Stimulated activated CD8-positive, alpha-beta memory T cell treated with anti-CD3 and anti-CD28 coated beads, Interleukin-12 subunit alpha, Interleukin-12 subunit beta, amount 100 ng/mL, for 1 hour (primary cell): Measurements from ENCODE around the gene AJM1.
A peak's percentile ranks its signal among the peaks of the same experiment; 100 is the strongest.

Experiments used
- DNase-seq: peaks from one replicate; pipeline ENCODE4 v3.0.0-alpha.2; 2020; ENCODE audit warnings: low read depth

The AJM1 gene

GRCh38 chr9:136845465-136846260 is 3.4 kb downstream of the AJM1 start:
- no peak for DNase-seq

DNA sequence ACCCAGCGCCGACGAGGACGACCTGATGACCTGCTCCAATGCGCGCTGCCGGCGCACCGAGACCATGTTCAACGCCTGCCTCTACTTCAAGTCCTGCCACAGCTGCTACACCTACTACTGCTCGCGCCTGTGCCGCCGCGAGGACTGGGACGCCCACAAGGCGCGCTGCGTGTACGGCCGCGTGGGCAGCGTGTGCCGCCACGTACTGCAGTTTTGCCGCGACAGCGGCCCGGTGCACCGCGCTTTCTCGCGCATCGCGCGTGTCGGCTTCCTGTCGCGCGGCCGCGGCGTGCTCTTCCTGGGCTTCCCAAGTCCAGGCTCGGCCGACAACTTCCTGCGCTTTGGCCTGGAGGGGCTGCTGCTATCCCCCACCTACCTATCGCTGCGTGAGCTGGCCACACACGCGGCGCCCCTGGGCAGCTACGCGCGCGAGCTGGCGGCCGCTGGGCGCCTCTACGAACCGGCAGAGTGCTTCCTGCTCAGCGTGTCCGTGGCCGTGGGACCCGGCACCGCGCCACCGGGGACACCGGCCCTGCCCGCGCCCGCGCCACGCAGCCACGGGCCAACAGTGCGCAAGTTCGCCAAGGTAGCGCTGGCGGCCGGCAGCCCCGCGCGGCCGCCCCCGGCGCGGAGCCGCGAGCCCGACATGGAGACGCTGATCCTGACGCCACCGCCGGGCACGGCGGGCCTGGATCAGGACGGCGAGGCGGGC is 4.3 kb downstream of the AJM1 start:
- no peak for DNase-seq

- no peak for DNase-seq
Observed at GRCh38 chr9:136847088-136847825, 5.0 kb downstream of the AJM1 start.

- DNase-seq, result peak; percentile 43
Observed at GRCh38 chr9:136847826-136848392, 5.6 kb downstream of the AJM1 start.

DNA sequence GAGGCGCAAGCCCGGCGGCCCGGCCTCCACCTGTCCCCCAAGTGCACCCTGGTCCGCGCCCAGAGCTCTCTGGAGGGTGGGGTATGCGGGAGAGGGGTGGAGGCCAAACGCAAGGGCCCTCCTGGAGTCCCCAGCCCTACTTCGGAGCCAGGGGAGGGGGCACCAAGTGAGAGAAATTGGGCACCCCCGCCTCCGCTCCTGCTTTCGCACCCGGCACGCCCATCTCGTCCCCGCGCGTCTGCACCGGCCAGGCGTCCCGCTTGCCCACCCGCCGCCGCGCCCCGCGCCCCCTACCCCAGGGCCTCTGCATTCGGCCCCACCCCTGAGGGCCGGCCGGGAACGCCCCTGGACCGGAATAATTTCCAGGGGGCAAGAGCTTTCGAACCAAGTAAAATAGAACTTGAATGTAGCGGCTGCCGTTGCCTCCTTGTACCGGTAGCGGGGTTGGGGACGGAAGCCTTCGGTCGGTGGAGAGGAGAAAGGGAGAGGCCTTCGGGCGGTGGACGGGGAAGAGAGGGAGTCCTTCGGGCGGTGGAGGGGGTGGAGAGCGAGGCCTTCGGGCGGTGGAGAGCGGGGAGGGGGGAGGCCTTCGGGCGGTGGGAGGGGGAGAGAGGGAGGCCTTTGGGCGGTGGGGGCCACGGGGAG is 6.2 kb downstream of the AJM1 start:
- DNase-seq, result no peak

DNA sequence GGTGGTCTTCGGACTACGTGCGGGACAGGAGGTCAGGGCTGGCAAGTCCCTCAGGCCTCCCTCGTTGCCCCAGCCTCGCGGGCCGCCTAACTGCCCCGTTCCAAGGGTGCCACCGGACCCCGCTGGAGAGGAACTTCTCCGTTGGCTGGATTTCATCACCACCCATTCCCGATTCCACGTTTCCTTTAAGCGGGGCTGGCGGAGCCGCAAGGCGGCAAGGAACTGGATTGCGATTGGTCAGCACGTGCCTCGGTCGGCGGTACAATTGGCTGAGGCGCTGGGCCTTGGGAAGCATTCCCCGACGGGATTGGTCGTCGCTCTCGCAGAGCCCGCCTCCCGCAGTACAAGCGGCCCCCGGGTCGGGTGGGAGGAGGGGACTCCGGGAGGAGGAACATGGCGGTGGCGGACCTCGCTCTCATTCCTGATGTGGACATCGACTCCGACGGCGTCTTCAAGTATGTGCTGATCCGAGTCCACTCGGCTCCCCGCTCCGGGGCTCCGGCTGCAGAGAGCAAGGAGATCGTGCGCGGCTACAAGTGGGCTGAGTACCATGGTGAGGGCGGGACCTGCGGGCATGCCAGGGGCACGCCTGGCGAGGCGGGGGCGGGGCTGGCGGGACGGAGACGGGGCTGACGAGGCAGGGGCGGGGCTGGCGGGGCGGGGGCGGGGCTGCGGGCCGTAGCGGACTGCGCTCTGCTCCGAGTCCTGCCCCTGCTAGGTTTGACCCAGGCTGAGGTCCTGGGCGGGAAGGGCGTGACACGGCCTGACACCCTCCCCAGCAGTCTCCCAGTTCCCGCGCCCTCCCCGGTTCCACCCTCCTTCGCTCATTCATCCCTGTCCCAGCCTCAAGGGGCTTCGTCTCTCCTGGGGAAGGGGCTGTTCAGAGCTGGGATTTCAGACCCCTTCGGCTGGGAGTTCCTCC is 7.0 kb downstream of the AJM1 start, which contains the start of gene PHPT1:
Gene PHPT1 (plus strand): TSS at position 372 of the 922 bp plus-strand sequence. CDS start 22 bp downstream, at position 394.
- DNase-seq, result peak; percentile 92

- no peak for DNase-seq
Observed at GRCh38 chr9:136849960-136850865, 7.9 kb downstream of the AJM1 start.

- no peak for DNase-seq
Observed at GRCh38 chr9:136850866-136851775, 8.8 kb downstream of the AJM1 start.

DNA sequence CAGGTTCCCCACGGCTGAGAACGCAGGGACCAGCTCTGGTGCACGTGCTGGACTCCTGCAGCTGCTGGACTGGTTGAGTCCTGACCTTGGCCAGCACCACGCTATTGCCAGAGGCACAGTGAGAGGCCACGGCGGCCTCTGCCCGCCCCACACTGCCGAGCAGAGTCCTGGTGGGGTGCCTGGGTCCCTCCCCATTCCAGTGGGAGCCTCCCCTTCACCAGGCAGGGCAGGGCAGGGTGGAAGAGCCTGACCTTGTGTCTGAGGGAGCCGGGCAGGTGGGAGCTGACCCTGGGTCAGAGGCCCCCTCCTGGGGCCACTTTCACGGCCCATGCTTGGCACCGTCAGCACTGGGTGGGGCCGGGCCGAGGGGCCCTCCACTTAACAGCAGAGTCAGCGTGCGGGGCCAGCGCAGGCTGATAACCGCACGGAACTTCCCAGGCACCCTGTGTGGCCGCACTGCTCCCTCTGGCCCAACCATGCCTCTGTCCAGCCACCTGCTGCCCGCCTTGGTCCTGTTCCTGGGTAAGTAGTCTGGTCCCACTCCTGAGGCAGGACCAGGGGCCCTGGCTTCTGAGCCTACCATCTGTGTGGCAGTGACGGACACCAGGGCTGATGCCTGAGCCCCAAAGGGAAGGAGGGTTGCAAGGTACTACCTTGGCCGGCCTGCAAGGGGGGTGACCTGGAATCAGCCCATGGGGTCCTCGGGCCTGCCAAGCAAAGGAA is 9.8 kb downstream of the AJM1 start, which contains the start of gene MAMDC4:
Gene MAMDC4 (plus strand): TSS at position 406 of the 723 bp plus-strand sequence. CDS start 71 bp downstream, at position 477.
- no peak for DNase-seq

GRCh38 chr9:136852664-136853595 is 10.7 kb downstream of the AJM1 start:
- no peak for DNase-seq

DNA sequence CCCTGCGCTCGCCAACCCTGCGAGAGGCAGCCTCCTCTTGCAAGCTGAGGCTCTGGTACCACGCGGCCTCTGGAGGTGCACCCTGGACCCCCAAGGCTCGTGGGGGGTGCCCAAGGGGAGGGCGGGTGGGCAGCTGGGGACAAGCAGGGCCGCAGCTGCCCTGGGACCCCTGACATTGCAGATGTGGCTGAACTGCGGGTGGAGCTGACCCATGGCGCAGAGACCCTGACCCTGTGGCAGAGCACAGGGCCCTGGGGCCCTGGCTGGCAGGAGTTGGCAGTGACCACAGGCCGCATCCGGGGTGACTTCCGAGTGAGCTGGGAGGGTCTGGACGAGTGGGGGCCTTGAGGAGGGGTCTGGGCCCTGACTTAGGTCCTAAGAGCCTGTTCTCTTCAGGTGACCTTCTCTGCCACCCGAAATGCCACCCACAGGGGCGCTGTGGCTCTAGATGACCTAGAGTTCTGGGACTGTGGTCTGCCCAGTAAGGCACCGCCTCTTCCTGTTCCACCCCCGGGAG is 11.4 kb downstream of the AJM1 start:
- DNase-seq, result no peak

- DNase-seq, result no peak
Observed at GRCh38 chr9:136854113-136854841, 12.0 kb downstream of the AJM1 start.

GRCh38 chr9:136854842-136855460 is 12.7 kb downstream of the AJM1 start:
- DNase-seq, result no peak

- no peak for DNase-seq
Observed at GRCh38 chr9:136855461-136856078, 13.3 kb downstream of the AJM1 start.

DNA sequence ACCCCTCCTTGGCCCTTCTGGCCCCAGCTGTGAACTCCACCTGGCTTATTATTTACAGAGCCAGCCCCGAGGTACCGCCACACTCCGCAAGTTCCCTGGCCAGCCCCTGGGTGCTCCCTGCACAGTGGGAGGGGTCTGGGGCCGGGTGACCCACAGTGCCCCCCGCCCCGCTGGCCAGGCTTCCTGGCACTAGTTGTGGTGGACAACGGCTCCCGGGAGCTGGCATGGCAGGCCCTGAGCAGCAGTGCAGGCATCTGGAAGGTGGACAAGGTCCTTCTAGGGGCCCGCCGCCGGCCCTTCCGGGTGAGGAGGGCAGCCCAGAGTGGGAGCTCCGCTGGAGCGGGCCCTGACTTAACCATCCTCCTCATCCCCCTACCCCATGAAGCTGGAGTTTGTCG is 13.8 kb downstream of the AJM1 start:
- DNase-seq, result no peak
